Body of pancreas (tissue), 4 donors: ENCODE results near the gene SLC35C1. TPM values are rescaled to one million over a fixed set of nuclear protein-coding genes. Genes with fewer than 3 reads are reported as not detected.

Source experiments
- ATAC-seq: fragments of 150-250 bp; one replicate; pipeline ENCODE4 v1.9.1; 2016
- DNase-seq, 4 donors: peaks; one replicate each; pipeline ENCODE4 v3.0.0-alpha.2; 2019
- H3K27ac ChIP-seq, 4 donors: fragments of 200-600 bp; sonication (generic); 1 replicate in 3 of 4; 2 replicates in 1 of 4; pipeline versions ENCODE4 v1.5.1 to v1.6.1; 2016 to 2019; ENCODE audit warnings: mild to moderate bottlenecking in 1 of 4, mixed read lengths in 1 of 4, moderate library complexity in 1 of 4
- H3K27me3 ChIP-seq, 2 donors: fragments of 200-600 bp; sonication (generic); one replicate each; pipeline ENCODE4 v1.6.0; 2016; ENCODE audit warnings: mild to moderate bottlenecking in 1 of 2
- H3K36me3 ChIP-seq, 2 donors: fragments of 200-600 bp; sonication (generic); replicated peaks in 1 of 2; 2 replicates each; pipeline ENCODE4 v1.5.1; 2016; ENCODE audit warnings: low read depth in 2 of 2; ENCODE audit not compliant: insufficient read depth in 1 of 2
- H3K4me1 ChIP-seq: fragments of 200-600 bp; sonication (generic); one replicate; pipeline ENCODE4 v1.6.0; 2016
- H3K4me3 ChIP-seq, 2 donors: fragments of 200-600 bp; sonication (generic); 1 replicate in 1 of 2; 2 replicates in 1 of 2; pipeline ENCODE4 v1.5.1; 2016 to 2019
- H3K9me3 ChIP-seq, 3 donors: fragments of 200-600 bp; sonication (generic); 1 replicate in 2 of 3; 2 replicates in 1 of 3; pipeline ENCODE4 v1.5.1; 2016
- CTCF ChIP-seq, 7 experiments: fragments of 450-650 bp in 4 of 7; fragments of 200-600 bp in 3 of 7; sonication (generic) in 3 of 7; IDR thresholded peaks; one replicate each; pipeline ENCODE4 v1.5.1; 2016 to 2019; ENCODE audit warnings: antibody characterized with exemption in 7 of 7
- POLR2A ChIP-seq, 3 donors: fragments of 450-650 bp; IDR thresholded peaks; one replicate each; pipeline ENCODE4 v1.6.1; 2016; ENCODE audit warnings: antibody characterized with exemption in 3 of 3, mild to moderate bottlenecking in 2 of 3
- WGBS, 2 donors: methylation state at CpG; one replicate each; pipeline ENCODE4 v1.1.5; 2017; 5-methylcytosine and 5-hydroxymethylcytosine counted together
- intact Hi-C: fragments of 100-400 bp; cut with DNase I; formaldehyde crosslinking; loops from one replicate; pipeline ENCODE4 v1.15.1; 2023
- total RNA-seq, 2 donors: library from RNA; depleted of rRNA; stranded (reverse); fragments of >200 nt; gene quantifications; one replicate each; pipeline ENCODE4 v1.1.0, GENCODE V29; 2016

The SLC35C1 gene
- total RNA-seq, 2 donors from 2014 or later, result 11.2 to 22.7 TPM

DNA sequence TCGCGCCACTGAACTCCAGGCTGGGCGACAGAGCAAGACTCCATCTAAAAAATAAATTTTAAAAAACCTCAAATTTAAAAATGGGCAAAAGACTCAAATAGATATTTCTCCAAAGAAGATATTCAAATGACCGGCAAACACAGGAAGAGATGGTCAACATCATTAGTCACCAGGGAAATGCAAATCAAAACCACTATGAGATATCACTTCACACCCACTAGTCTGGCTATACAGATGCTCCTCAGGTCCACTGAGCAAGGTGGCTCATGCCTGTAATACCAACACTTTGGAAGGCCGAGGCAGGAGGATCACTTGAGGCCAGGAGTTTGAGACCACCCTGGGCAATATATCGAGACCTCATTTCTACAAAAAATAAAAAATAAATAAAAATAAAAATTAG lies 43.3 kb upstream of the SLC35C1 start:
- H3K27ac ChIP-seq, result no peak overlapping the region
- H3K4me3 ChIP-seq, result no peak overlapping the region
- H3K9me3 ChIP-seq, result no peaks in the 10 kb centered on the region
- intact Hi-C loops, result no loop called here
- H3K4me1 ChIP-seq, result peaks cover 8% of the 10 kb centered on the region
- ATAC-seq, result no peak
- H3K36me3 ChIP-seq, result no peaks in the 10 kb centered on the region
- TF ChIP-seq CTCF (IDR thresholded peaks at IDR 0.05), result no peak
- TF ChIP-seq POLR2A (IDR thresholded peaks at IDR 0.05), result no peak
- H3K27me3 ChIP-seq, result no peaks in the 10 kb centered on the region
- DNase-seq, result no peak
- 90 to 93% methylated on average over 6 of the region's 6 CpGs for WGBS, 2 donors

DNA sequence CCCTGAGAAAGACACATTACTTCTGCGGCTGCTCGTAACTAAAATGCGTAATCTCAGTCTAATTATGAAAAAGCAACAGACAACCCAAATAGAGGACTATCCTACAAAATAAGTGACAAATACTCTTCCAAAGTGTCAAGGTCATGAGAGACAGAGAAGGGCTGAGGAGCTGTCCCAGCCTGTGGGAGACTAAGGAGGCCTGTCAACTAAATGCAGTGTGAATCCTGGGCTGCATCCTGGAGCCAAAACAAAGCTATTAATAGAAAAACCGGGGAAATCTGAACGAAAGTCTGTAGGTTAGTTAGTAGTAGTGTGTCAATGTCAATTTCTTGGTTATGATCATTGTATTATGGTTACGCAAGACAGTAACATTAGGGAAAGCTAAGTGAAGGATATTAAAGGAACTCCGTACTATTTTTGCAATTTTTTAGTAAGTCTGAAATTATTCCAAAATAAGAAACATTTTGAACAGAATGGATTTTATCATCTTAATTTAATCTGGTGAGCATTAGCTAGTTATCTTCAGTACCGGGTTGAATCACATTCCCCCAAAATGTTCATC lies 39.8 kb upstream of the SLC35C1 start:
- 76 to 78% methylated on average over 8 of the region's 8 CpGs for WGBS, 2 donors
- Histone ChIP-seq H3K4me1 (peaks cover 8% of the 10 kb centered on the region), H3K27ac (no peak overlapping the region), H3K4me3 (no peak overlapping the region), H3K36me3 (no peaks in the 10 kb centered on the region), H3K27me3 (no peaks in the 10 kb centered on the region), H3K9me3 (no peaks in the 10 kb centered on the region)
- DNase-seq (no peak), ATAC-seq (no peak)
- TF ChIP-seq POLR2A (IDR thresholded peaks at IDR 0.05) (no peak), CTCF (IDR thresholded peaks at IDR 0.05) (no peak)
- intact Hi-C loops, result no loop called here

DNA sequence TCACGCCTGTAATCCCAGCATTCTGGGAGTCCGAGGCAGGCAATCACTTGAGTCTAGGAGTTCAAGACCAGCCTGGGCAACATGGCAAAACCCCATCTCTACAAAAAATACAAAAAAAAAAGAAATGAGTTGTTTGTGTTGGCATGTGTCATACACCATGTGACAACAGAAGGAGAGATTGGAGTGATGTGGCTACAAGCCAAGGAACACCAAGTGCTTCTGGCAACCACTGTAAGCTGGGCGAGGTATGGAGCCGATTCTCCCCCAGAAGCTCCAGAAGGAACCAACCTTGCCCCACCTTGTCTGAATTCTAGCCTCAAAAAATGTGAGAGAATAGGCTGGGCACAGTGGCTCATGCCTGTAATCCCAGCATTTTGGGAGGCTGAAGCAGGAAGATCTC lies 39.1 kb upstream of the SLC35C1 start:
- H3K4me1 ChIP-seq, result peaks cover 8% of the 10 kb centered on the region
- H3K27me3 ChIP-seq, result no peaks in the 10 kb centered on the region
- no peak overlapping the region for H3K4me3 ChIP-seq
- intact Hi-C loops, result no loop called here
- peak; percentile 52 for ATAC-seq
- WGBS, 2 donors, result 62 to 64% methylated on average over 4 of the region's 4 CpGs
- no peak overlapping the region for H3K27ac ChIP-seq
- no peaks in the 10 kb centered on the region for H3K9me3 ChIP-seq
- no peak for TF ChIP-seq CTCF (IDR thresholded peaks at IDR 0.05)
- peak; percentile 25 to 41 (median 33) for DNase-seq
- H3K36me3 ChIP-seq, result no peaks in the 10 kb centered on the region

DNA sequence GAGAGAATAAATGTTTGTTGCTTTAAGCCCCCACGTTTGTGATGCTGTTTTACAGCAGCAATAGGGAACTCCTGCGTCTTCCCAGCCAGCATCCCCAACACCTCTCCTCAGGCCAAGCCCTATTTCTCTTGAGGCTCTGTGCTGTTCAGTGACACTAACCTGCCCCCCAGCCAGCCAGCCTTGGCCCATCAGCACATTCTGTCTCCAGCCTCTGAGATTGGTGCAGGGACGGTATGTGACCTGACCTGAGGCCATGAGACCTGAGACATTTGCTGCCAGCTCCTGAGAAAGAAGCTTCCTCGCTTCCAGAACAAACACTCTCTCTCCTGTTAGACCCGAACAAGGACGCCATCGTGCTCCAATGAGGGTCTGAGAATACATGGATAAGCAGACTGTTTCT lies 38.5 kb upstream of the SLC35C1 start:
- H3K36me3 ChIP-seq, result no peaks in the 10 kb centered on the region
- no peak overlapping the region for H3K27ac ChIP-seq
- intact Hi-C loops, result no loop called here
- no peak for ATAC-seq
- 48 to 66% methylated on average over 7 of the region's 7 CpGs for WGBS, 2 donors
- no peaks in the 10 kb centered on the region for H3K27me3 ChIP-seq
- no peak for DNase-seq
- no peaks in the 10 kb centered on the region for H3K9me3 ChIP-seq
- no peak overlapping the region for H3K4me3 ChIP-seq
- H3K4me1 ChIP-seq, result peaks cover 11% of the 10 kb centered on the region
- TF ChIP-seq POLR2A (IDR thresholded peaks at IDR 0.05) (no peak), CTCF (IDR thresholded peaks at IDR 0.05) (no peak)

DNA sequence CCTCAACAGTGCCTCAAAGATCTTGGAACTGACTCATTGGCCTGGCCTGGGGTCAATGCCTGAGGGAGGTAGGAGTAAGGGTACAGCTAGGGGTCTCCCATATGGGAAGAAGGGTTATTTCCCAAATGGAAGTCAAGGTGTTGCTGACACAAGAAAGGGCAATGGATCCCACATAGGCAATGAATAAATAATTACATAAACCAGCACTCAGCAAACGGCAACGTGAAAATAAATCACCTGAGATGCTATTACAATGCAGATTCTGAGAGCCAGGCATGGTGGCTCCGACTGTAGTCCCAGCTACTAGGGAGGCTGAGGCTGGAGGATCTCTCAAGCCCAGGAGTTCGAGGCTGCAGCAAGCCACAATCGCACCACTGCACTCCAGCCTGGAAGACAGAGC lies 36.5 kb upstream of the SLC35C1 start:
- H3K4me3 ChIP-seq, result no peak overlapping the region
- no peak overlapping the region for H3K27ac ChIP-seq
- 70 to 76% methylated on average over 5 of the region's 5 CpGs for WGBS, 2 donors
- TF ChIP-seq CTCF (IDR thresholded peaks at IDR 0.05) (no peak), POLR2A (IDR thresholded peaks at IDR 0.05) (no peak)
- DNase-seq, result no peak
- intact Hi-C loops, result no loop called here
- H3K4me1 ChIP-seq, result peaks cover 16% of the 10 kb centered on the region
- no peak for ATAC-seq
- H3K9me3 ChIP-seq, result no peaks in the 10 kb centered on the region
- H3K36me3 ChIP-seq, result no peaks in the 10 kb centered on the region
- no peaks in the 10 kb centered on the region for H3K27me3 ChIP-seq
